HEK293T (cell line): ENCODE measurements around the gene SMDT1.

Experiments
- ELF4 ChIP-seq: fragments of 450-650 bp; IDR thresholded peaks from 2 replicates; pipeline ENCODE4 v1.6.1; 2017; ENCODE audit warnings: antibody characterized with exemption
- HDGF ChIP-seq: fragments of 450-650 bp; IDR thresholded peaks from 2 replicates; pipeline ENCODE4 v1.6.1; 2017; ENCODE audit warnings: antibody characterized with exemption, borderline replicate concordance
- SP1 ChIP-seq: fragments of 450-650 bp; IDR thresholded peaks from 2 replicates; pipeline ENCODE4 v1.6.1; 2017
- SUZ12 ChIP-seq: fragments of 450-650 bp; IDR thresholded peaks from 2 replicates; pipeline ENCODE4 v1.6.1; 2016; ENCODE audit warnings: mild to moderate bottlenecking

GRCh38 chr22:42066937-42067336 is 12.6 kb upstream of the SMDT1 start:
- TF ChIP-seq ELF4 (no peak), SUZ12 (no peak), SP1 (no peak), HDGF (no peak)
